Endothelial cell of coronary artery (primary cell): ENCODE data around the gene SMIM35. TPM values are rescaled to one million over a fixed set of nuclear protein-coding genes. Genes with fewer than 3 reads are reported as not detected.

Source experiments
- total RNA-seq: library from RNA; depleted of rRNA; stranded (reverse); fragments of >200 nt; gene quantifications from 2 replicates; pipeline ENCODE4 v1.2.3, GENCODE V29; 2014

The SMIM35 gene
- total RNA-seq = not detected in 2 replicates

GRCh38 chr11:118086913-118087768 is at the start of gene SMIM35:
Gene SMIM35, minus strand, starts transcription at chr11:118086963. Its CDS starts 206 bp downstream, at chr11:118086757.

GRCh38 chr11:118076754-118077281 is 9.9 kb downstream of the SMIM35 start, which contains the start of gene TMPRSS4:
Gene TMPRSS4, plus strand, starts transcription at chr11:118077078. Its CDS starts 225 bp downstream, at chr11:118077303.

GRCh38 chr11:117985953-117986887 is 100.5 kb downstream of the SMIM35 start, which contains the start of gene IL10RA:
Gene IL10RA, plus strand, starts transcription at chr11:117986394. Its CDS starts 74 bp downstream, at chr11:117986468.

Other genes starting within 250 kb of the SMIM35 start
- 0.28 TPM in 1 of 2 replicates, not detected in the other for gene FXYD6, start 210.3 kb downstream of the SMIM35 start, total RNA-seq
- not detected in 2 replicates for gene TMPRSS13, start 157.6 kb downstream of the SMIM35 start, total RNA-seq
- gene IL10RA, start 100.6 kb downstream of the SMIM35 start, total RNA-seq = not detected in 2 replicates
- not detected in 2 replicates for gene TMPRSS4, start 9.9 kb downstream of the SMIM35 start, total RNA-seq
- 0.09 TPM in 2 replicates for gene SCN4B, start 65.9 kb upstream of the SMIM35 start, total RNA-seq
- gene SCN2B, start 89.7 kb upstream of the SMIM35 start, total RNA-seq = not detected in 2 replicates
- 0.19 and 0.27 TPM in 2 replicates for gene JAML, start 138.0 kb upstream of the SMIM35 start, total RNA-seq
- 8.2 and 12.4 TPM in 2 replicates for gene MPZL3, start 165.4 kb upstream of the SMIM35 start, total RNA-seq
- gene MPZL2, start 177.3 kb upstream of the SMIM35 start, total RNA-seq = 118 and 402 TPM in 2 replicates
- not detected in 2 replicates for gene CD3E, start 217.8 kb upstream of the SMIM35 start, total RNA-seq